Smooth muscle cell (in vitro differentiated cells): ENCODE results near the gene CD93. TPM values are rescaled to one million over a fixed set of nuclear protein-coding genes. Genes with fewer than 3 reads are reported as not detected.

Experiments used
- DNase-seq: peaks from one replicate; lab custom pipeline; 2025; ENCODE audit not compliant: unreplicated experiment; lab: John Stamatoyannopoulos, UW
- H2AFZ ChIP-seq: fragments of 200-600 bp; sonication (generic); 2 replicates; pipeline ENCODE4 v1.6.0; 2016; ENCODE audit warnings: antibody characterized with exemption, low read depth, mild to moderate bottlenecking
- H3F3A ChIP-seq: fragments of 200-600 bp; sonication (generic); 2 replicates; pipeline ENCODE4 v1.6.0; 2017; ENCODE audit warnings: antibody characterized with exemption, low read depth
- H3K27ac ChIP-seq: fragments of 200-600 bp; sonication (generic); 2 replicates; pipeline ENCODE4 v1.5.1; 2016; ENCODE audit warnings: low read depth, mild to moderate bottlenecking
- H3K27me3 ChIP-seq: fragments of 200-600 bp; sonication (generic); 2 replicates; pipeline ENCODE4 v1.6.1; 2016; ENCODE audit warnings: low read depth, mild to moderate bottlenecking
- H3K36me3 ChIP-seq: fragments of 200-600 bp; sonication (generic); 2 replicates; pipeline ENCODE4 v1.5.1; 2016; ENCODE audit warnings: low read depth
- H3K4me1 ChIP-seq: fragments of 200-600 bp; sonication (generic); 2 replicates; pipeline ENCODE4 v1.5.1; 2016; ENCODE audit warnings: low read depth
- H3K4me2 ChIP-seq: fragments of 200-600 bp; sonication (generic); 2 replicates; pipeline ENCODE4 v1.6.0; 2016; ENCODE audit warnings: mild to moderate bottlenecking
- H3K4me3 ChIP-seq: fragments of 200-600 bp; sonication (generic); 2 replicates; pipeline ENCODE4 v1.5.1; 2016; ENCODE audit warnings: mild to moderate bottlenecking
- H3K79me2 ChIP-seq: fragments of 200-600 bp; sonication (generic); 2 replicates; pipeline ENCODE4 v1.6.0; 2016; ENCODE audit warnings: low read depth, mild to moderate bottlenecking
- H3K9ac ChIP-seq: fragments of 200-600 bp; sonication (generic); 2 replicates; pipeline ENCODE4 v1.6.0; 2016; ENCODE audit warnings: low read depth
- H3K9me3 ChIP-seq: fragments of 200-600 bp; sonication (generic); replicated peaks from 2 replicates; pipeline ENCODE4 v1.5.1; 2016; ENCODE audit warnings: low read depth
- H4K20me1 ChIP-seq: fragments of 200-600 bp; sonication (generic); 2 replicates; pipeline ENCODE4 v1.6.0; 2016; ENCODE audit warnings: low read depth
- WGBS: methylation state at CpG from one replicate; pipeline ENCODE4 v1.1.7; 2016; ENCODE audit warnings: low lambda C conversion rate; 5-methylcytosine and 5-hydroxymethylcytosine counted together
- polyA plus RNA-seq: library from polyadenylated mRNA; unstranded; fragments of >200 nt; fragmentation: Nextera tagmentation; extraction: Ambion mirVana; gene quantifications from 2 replicates; pipeline ENCODE4 v1.2.1, GENCODE V29; 2016
- total RNA-seq: library from RNA; depleted of rRNA; stranded (reverse); fragments of >200 nt; gene quantifications from 2 replicates; pipeline ENCODE4 v1.2.3, GENCODE V29; 2014
- TF ChIP-seq, protein P1 (sequence below): fragments of 200-600 bp; sonication (generic); IDR thresholded peaks from 2 replicates; pipeline ENCODE4 v1.5.1; 2017; ENCODE audit warnings: borderline replicate concordance, mild to moderate bottlenecking, antibody characterized with exemption; ENCODE audit not compliant: insufficient read depth, poor library complexity, severe bottlenecking

The CD93 gene
- total and polyA plus RNA-seq, 2 experiments from 2014 or later: not detected

DNA sequence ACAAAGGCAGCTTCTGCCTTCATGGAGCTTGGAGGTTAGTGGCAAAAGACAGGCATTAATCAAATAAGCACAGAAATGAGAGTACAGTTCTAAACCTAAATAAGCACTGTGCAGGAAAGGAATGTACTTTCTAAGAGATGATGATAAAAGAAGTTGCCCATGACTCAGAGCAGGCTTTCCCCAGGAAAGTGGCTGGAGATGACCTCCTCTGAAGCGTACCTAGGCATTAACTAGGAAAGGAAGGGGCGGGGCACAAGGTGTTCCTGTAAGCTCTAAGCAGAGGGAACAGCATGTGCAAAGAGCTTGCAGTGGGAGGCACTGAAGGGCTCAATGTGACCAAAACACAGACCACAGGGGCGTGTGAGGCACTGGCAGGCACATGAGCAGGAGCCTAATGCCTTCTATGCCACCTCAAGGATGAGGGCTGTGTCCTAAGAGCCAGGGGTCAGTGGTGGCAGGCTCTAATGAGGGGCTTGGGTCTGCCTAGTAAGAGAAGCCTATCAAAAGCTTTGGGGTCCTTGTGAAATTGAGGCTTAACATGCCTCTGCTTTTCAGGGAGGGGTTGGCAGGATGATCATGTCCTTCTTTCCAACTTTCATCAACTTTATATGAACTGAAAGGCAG, 46.1 kb downstream of the CD93 start:
- Histone ChIP-seq H3K4me1 (no peaks in the 10 kb centered on the region), H3K9ac (no peak overlapping the region), H4K20me1 (no peaks in the 10 kb centered on the region), H3F3A (no peaks in the 10 kb centered on the region), H3K4me3 (no peak overlapping the region), H3K27me3 (peaks cover 63% of the 10 kb centered on the region), H3K79me2 (no peaks in the 10 kb centered on the region), H3K36me3 (no peaks in the 10 kb centered on the region), H3K27ac (no peak overlapping the region), H2AFZ (no peak overlapping the region), H3K4me2 (no peak overlapping the region), H3K9me3 (no peaks in the 10 kb centered on the region)
- TF ChIP-seq, protein P1, sequence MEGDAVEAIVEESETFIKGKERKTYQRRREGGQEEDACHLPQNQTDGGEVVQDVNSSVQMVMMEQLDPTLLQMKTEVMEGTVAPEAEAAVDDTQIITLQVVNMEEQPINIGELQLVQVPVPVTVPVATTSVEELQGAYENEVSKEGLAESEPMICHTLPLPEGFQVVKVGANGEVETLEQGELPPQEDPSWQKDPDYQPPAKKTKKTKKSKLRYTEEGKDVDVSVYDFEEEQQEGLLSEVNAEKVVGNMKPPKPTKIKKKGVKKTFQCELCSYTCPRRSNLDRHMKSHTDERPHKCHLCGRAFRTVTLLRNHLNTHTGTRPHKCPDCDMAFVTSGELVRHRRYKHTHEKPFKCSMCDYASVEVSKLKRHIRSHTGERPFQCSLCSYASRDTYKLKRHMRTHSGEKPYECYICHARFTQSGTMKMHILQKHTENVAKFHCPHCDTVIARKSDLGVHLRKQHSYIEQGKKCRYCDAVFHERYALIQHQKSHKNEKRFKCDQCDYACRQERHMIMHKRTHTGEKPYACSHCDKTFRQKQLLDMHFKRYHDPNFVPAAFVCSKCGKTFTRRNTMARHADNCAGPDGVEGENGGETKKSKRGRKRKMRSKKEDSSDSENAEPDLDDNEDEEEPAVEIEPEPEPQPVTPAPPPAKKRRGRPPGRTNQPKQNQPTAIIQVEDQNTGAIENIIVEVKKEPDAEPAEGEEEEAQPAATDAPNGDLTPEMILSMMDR: no peak
- DNase-seq: no peak
- WGBS: 74% methylated on average over 3 of the region's 3 CpGs

DNA sequence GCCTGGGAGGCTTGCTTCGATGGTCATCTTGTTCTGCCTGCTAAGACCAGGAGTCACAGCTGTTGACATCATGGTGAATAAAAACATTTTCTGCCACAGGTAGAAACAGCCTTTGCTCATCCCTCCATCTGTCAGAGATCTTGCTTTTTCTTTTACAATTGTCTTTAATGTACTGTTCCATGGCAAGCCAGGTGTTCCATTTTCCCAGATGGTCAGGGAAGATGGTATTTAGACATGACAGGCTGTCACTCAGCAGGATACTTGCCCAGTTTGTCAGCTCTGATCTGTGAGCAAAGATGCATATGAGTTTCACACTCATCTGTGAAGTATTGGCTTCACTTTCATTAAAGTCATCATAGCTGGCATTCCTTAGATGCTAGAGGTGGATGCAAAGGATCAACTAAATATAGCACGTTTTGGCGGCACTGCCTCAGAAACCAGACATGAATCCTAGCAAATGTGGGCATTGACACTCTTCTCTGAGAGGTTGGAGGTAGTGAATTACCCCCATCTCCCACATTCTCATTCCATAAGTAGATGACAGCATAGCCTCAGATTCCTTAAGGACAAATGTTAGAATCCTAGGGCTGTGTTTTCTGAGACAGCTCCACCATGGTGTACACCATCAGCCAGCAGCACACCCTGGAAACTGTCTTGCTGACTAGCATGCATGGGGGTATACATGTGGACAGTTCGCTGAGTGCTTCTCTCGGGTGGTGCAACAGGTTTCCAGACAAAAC, 46.8 kb downstream of the CD93 start:
- no peaks in the 10 kb centered on the region for H4K20me1 ChIP-seq
- no peaks in the 10 kb centered on the region for H3K36me3 ChIP-seq
- H3K9me3 ChIP-seq: no peaks in the 10 kb centered on the region
- H3K4me2 ChIP-seq: no peak overlapping the region
- H3K27me3 ChIP-seq: peaks cover 70% of the 10 kb centered on the region
- no peaks in the 10 kb centered on the region for H3F3A ChIP-seq
- TF ChIP-seq, protein P1: no peak
- no peaks in the 10 kb centered on the region for H3K79me2 ChIP-seq
- H2AFZ ChIP-seq: no peak overlapping the region
- H3K4me3 ChIP-seq: no peak overlapping the region
- H3K27ac ChIP-seq: no peak overlapping the region
- H3K4me1 ChIP-seq: no peaks in the 10 kb centered on the region
- no peak for DNase-seq
- no peak overlapping the region for H3K9ac ChIP-seq
- 55% methylated on average over 5 of the region's 5 CpGs for WGBS

- H3K4me2 ChIP-seq: no peak overlapping the region
- peaks cover 65% of the 10 kb centered on the region for H3K27me3 ChIP-seq
- no peak overlapping the region for H3K4me3 ChIP-seq
- no peaks in the 10 kb centered on the region for H3K79me2 ChIP-seq
- no peak overlapping the region for H3K27ac ChIP-seq
- H4K20me1 ChIP-seq: no peaks in the 10 kb centered on the region
- no peaks in the 10 kb centered on the region for H3K9me3 ChIP-seq
- no peak for DNase-seq
- TF ChIP-seq, protein P1: no peak
- H3K4me1 ChIP-seq: no peaks in the 10 kb centered on the region
- H2AFZ ChIP-seq: no peak overlapping the region
- 52% methylated on average over 3 of the region's 3 CpGs for WGBS
- no peaks in the 10 kb centered on the region for H3F3A ChIP-seq
- H3K9ac ChIP-seq: no peak overlapping the region
- no peaks in the 10 kb centered on the region for H3K36me3 ChIP-seq
Measured at GRCh38 chr20:23037017-23037481, 49.1 kb downstream of the CD93 start.
